Esophagus muscularis mucosa (tissue), 4 donors: ENCODE data around the gene CPEB2.

Source experiments
- CTCF ChIP-seq, 3 experiments: fragments of 200-600 bp in 2 of 3; fragments of 450-650 bp in 1 of 3; sonication (generic) in 2 of 3; IDR thresholded peaks; one replicate each; pipeline ENCODE4 v1.5.1; 2017 to 2019; ENCODE audit warnings: antibody characterized with exemption in 3 of 3, mild to moderate bottlenecking in 2 of 3, moderate library complexity in 1 of 3
- EP300 ChIP-seq: sonication (generic); formaldehyde crosslinking; IDR thresholded peaks from one replicate; pipeline ENCODE4 v1.6.1; 2017; ENCODE audit warnings: antibody characterized with exemption
- POLR2A ChIP-seq: fragments of 450-650 bp; IDR thresholded peaks from one replicate; pipeline ENCODE4 v1.6.1; 2017; ENCODE audit warnings: antibody characterized with exemption, moderate library complexity, mild to moderate bottlenecking, low read depth
- POLR2AphosphoS5 ChIP-seq, 2 donors: sonication (generic); formaldehyde crosslinking; IDR thresholded peaks; one replicate each; pipeline ENCODE4 v1.6.1; 2017; ENCODE audit warnings: antibody characterized with exemption in 2 of 2

DNA sequence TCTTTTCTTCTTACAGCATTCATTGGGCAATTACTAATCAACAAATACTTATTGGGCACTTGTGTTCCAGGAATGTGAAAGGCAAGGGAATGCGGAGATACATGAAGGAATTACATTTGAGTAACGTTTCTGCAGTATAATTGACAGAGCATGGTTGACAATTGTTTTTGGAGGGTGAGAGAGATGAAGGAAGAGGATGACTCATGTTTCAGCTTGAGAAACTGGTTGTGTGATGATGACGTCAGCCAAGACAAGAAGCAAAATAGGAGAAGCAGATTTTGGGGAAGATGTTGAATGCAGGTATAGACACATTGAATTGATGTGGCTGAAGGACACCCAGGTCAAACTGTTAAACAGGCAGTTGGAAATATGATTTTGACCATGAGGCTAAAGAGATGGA lies 8.0 kb upstream of the CPEB2 start:
- TF ChIP-seq POLR2A = no peak
- no peak for TF ChIP-seq CTCF (IDR thresholded peaks at IDR 0.05)
- no peak for TF ChIP-seq EP300
- no peak for TF ChIP-seq POLR2AphosphoS5 (IDR thresholded peaks at IDR 0.05)
